Activated T-helper 9 cell treated with anti-CD3 and anti-CD28 coated beads, Interleukin-2, amount 50 U/mL, for 16 hours (primary cell): Measurements from ENCODE around the gene ZNF862.
"Not testable (repeated sequence)": the region's sequence is repeated elsewhere in the genome, so short reads cannot be mapped to it uniquely, and the experiment has no call there.

Experiments used
- DNase-seq: peaks from one replicate; pipeline ENCODE4 v3.0.0-alpha.2; 2020; ENCODE audit warnings: low read depth

ZNF862 gene

GRCh38 chr7:149880638-149881311 lies 42.6 kb downstream of the ZNF862 start:
- no peak for DNase-seq

GRCh38 chr7:149881328-149882247 lies 43.4 kb downstream of the ZNF862 start:
- DNase-seq = no peak

- DNase-seq = no peak
Observed at GRCh38 chr7:149882248-149883047, 44.3 kb downstream of the ZNF862 start.

GRCh38 chr7:149883048-149883438 lies 44.9 kb downstream of the ZNF862 start:
- DNase-seq = no peak

GRCh38 chr7:149883452-149883861 lies 45.3 kb downstream of the ZNF862 start:
- no peak for DNase-seq

GRCh38 chr7:149884016-149884415 lies 45.8 kb downstream of the ZNF862 start:
- no peak for DNase-seq

- no peak for DNase-seq
Observed at GRCh38 chr7:149884541-149884940, 46.4 kb downstream of the ZNF862 start.

GRCh38 chr7:149885191-149886017 lies 47.2 kb downstream of the ZNF862 start:
- no peak for DNase-seq

GRCh38 chr7:149886018-149886415 lies 47.8 kb downstream of the ZNF862 start:
- no peak for DNase-seq

- no peak for DNase-seq
Observed at GRCh38 chr7:149887311-149887710, 49.1 kb downstream of the ZNF862 start.

GRCh38 chr7:149890715-149891114 lies 52.5 kb downstream of the ZNF862 start:
- DNase-seq = not testable (repeated sequence)

- not testable (repeated sequence) for DNase-seq
Observed at GRCh38 chr7:149894957-149895356, 56.8 kb downstream of the ZNF862 start.

- DNase-seq = not testable (repeated sequence)
Observed at GRCh38 chr7:149907776-149908376, 69.7 kb downstream of the ZNF862 start.

GRCh38 chr7:149910219-149910618 lies 72.0 kb downstream of the ZNF862 start:
- not testable (repeated sequence) for DNase-seq

GRCh38 chr7:149912126-149912525 lies 74.0 kb downstream of the ZNF862 start:
- not testable (repeated sequence) for DNase-seq
